Measurements from ENCODE around the gene OR2F2. TPM values are rescaled to one million over a fixed set of nuclear protein-coding genes. Genes with fewer than 3 reads are reported as not detected.

Gene OR2F2
- total and polyA plus RNA-seq, 2 experiments from 2014 or later: not detected

GRCh38 chr7:143902332-143902899 is 32.6 kb upstream of the OR2F2 start:
- H3K9me3 ChIP-seq (ENCODE audit: low read depth): no peaks in the 10 kb centered on the region
- peak overlapping the region; percentile 95 for H2AFZ ChIP-seq
- in situ Hi-C loops (cut with MboI): no loop called here
- H3K4me2 ChIP-seq (ENCODE audit: unreplicated experiment): no peak overlapping the region
- H4K20me1 ChIP-seq (ENCODE audit: insufficient read depth): no peaks in the 10 kb centered on the region
- H3K9me2 ChIP-seq (ENCODE audit: insufficient read depth): no peaks in the 10 kb centered on the region; the same call in 1 of the 2 replicates
- peak overlapping the region; percentile 96 for H3K9ac ChIP-seq
- H3K27ac ChIP-seq: peak overlapping the region; percentile 97
- peak overlapping the region; percentile 98 for H3K4me3 ChIP-seq
- H3F3A ChIP-seq (ENCODE audit: insufficient read depth): peaks cover 13% of the 10 kb centered on the region
- 66 to 68% methylated on average over 14 of the region's 14 CpGs for WGBS, 2 experiments (ENCODE audit: low coverage in 1 of 2, low lambda C conversion rate in 2 of 2, missing lambda C conversion rate in 2 of 2)
- peaks cover 22% of the 10 kb centered on the region for H3K4me1 ChIP-seq (ENCODE audit: insufficient read depth)
- H3K27me3 ChIP-seq (replicated peaks; ENCODE audit: insufficient read depth): no peaks in the 10 kb centered on the region
- H3K79me2 ChIP-seq (ENCODE audit: insufficient read depth): peaks cover 40% of the 10 kb centered on the region
- DNase-seq: no peak
- H3K36me3 ChIP-seq (ENCODE audit: low read depth): no peaks in the 10 kb centered on the region
- TF ChIP-seq EZH2 (IDR thresholded peaks at IDR 0.05; ENCODE audit: insufficient read depth, poor library complexity, severe bottlenecking) (no peak), EZH2phosphoT487 (IDR thresholded peaks at IDR 0.05; ENCODE audit: insufficient read depth, low read depth) (no peak)

- Histone ChIP-seq H3K9me3 (ENCODE audit: low read depth) (no peaks in the 10 kb centered on the region), H3K36me3 (ENCODE audit: low read depth) (no peaks in the 10 kb centered on the region), H2AFZ (peak overlapping the region; percentile 56), H4K20me1 (ENCODE audit: insufficient read depth) (no peaks in the 10 kb centered on the region), H3K4me1 (ENCODE audit: insufficient read depth) (peaks cover 20% of the 10 kb centered on the region), H3K9me2 (ENCODE audit: insufficient read depth) (no peaks in the 10 kb centered on the region), H3K4me3 (no peak overlapping the region), H3K9ac (no peak overlapping the region), H3K27me3 (replicated peaks; ENCODE audit: insufficient read depth) (no peaks in the 10 kb centered on the region), H3K27ac (no peak overlapping the region), H3F3A (ENCODE audit: insufficient read depth) (peaks cover 15% of the 10 kb centered on the region), H3K79me2 (ENCODE audit: insufficient read depth) (peaks cover 10% of the 10 kb centered on the region), H3K4me2 (ENCODE audit: unreplicated experiment) (no peak overlapping the region)
- no peak for TF ChIP-seq EZH2 (IDR thresholded peaks at IDR 0.05; ENCODE audit: insufficient read depth, poor library complexity, severe bottlenecking)
- TF ChIP-seq EZH2phosphoT487 (IDR thresholded peaks at IDR 0.05; ENCODE audit: insufficient read depth, low read depth): no peak
- in situ Hi-C loops (cut with MboI): no loop called here
- DNase-seq: no peak
- WGBS, 2 experiments (ENCODE audit: low coverage in 1 of 2, low lambda C conversion rate in 2 of 2, missing lambda C conversion rate in 2 of 2): 40 to 44% methylated on average over 1 of the region's 1 CpG
Measured at GRCh38 chr7:143905509-143905908, 29.5 kb upstream of the OR2F2 start.

- H3K4me3 ChIP-seq: no peak overlapping the region
- H3K79me2 ChIP-seq (ENCODE audit: insufficient read depth): peaks cover 3% of the 10 kb centered on the region
- peaks cover 23% of the 10 kb centered on the region for H3K4me1 ChIP-seq (ENCODE audit: insufficient read depth)
- H3K9me2 ChIP-seq (ENCODE audit: insufficient read depth): no peaks in the 10 kb centered on the region
- H3K9ac ChIP-seq: no peak overlapping the region
- H3K36me3 ChIP-seq (ENCODE audit: low read depth): no peaks in the 10 kb centered on the region
- in situ Hi-C loops (cut with MboI): no loop called here
- H3K9me3 ChIP-seq (ENCODE audit: low read depth): no peaks in the 10 kb centered on the region
- TF ChIP-seq EZH2 (IDR thresholded peaks at IDR 0.05; ENCODE audit: insufficient read depth, poor library complexity, severe bottlenecking): no peak
- no peak for TF ChIP-seq EZH2phosphoT487 (IDR thresholded peaks at IDR 0.05; ENCODE audit: insufficient read depth, low read depth)
- H3K27me3 ChIP-seq (replicated peaks; ENCODE audit: insufficient read depth): no peaks in the 10 kb centered on the region
- peaks cover 15% of the 10 kb centered on the region for H3F3A ChIP-seq (ENCODE audit: insufficient read depth)
- H3K27ac ChIP-seq: no peak overlapping the region
- no peaks in the 10 kb centered on the region for H4K20me1 ChIP-seq (ENCODE audit: insufficient read depth)
- H2AFZ ChIP-seq: no peak overlapping the region
- 84 to 85% methylated on average over 9 of the region's 9 CpGs for WGBS, 2 experiments (ENCODE audit: low coverage in 1 of 2, low lambda C conversion rate in 2 of 2, missing lambda C conversion rate in 2 of 2)
- no peak for DNase-seq
- H3K4me2 ChIP-seq (ENCODE audit: unreplicated experiment): no peak overlapping the region
Measured at GRCh38 chr7:143906151-143906550, 28.9 kb upstream of the OR2F2 start.

GRCh38 chr7:143906895-143907294 is 28.1 kb upstream of the OR2F2 start:
- Histone ChIP-seq H3K4me2 (ENCODE audit: unreplicated experiment) (no peak overlapping the region), H3K79me2 (ENCODE audit: insufficient read depth) (no peaks in the 10 kb centered on the region), H4K20me1 (ENCODE audit: insufficient read depth) (no peaks in the 10 kb centered on the region), H3K36me3 (ENCODE audit: low read depth) (no peaks in the 10 kb centered on the region), H3K4me3 (no peak overlapping the region), H3K4me1 (ENCODE audit: insufficient read depth) (peaks cover 25% of the 10 kb centered on the region), H2AFZ (no peak overlapping the region), H3K27me3 (replicated peaks; ENCODE audit: insufficient read depth) (no peaks in the 10 kb centered on the region), H3K9ac (no peak overlapping the region), H3K9me3 (ENCODE audit: low read depth) (no peaks in the 10 kb centered on the region), H3F3A (ENCODE audit: insufficient read depth) (peaks cover 15% of the 10 kb centered on the region), H3K27ac (no peak overlapping the region), H3K9me2 (ENCODE audit: insufficient read depth) (no peaks in the 10 kb centered on the region)
- no peak for DNase-seq
- 95 to 100% methylated on average over 5 of the region's 5 CpGs for WGBS, 2 experiments (ENCODE audit: low coverage in 1 of 2, low lambda C conversion rate in 2 of 2, missing lambda C conversion rate in 2 of 2)
- TF ChIP-seq EZH2 (IDR thresholded peaks at IDR 0.05; ENCODE audit: insufficient read depth, poor library complexity, severe bottlenecking) (no peak), EZH2phosphoT487 (IDR thresholded peaks at IDR 0.05; ENCODE audit: insufficient read depth, low read depth) (no peak)
- in situ Hi-C loops (cut with MboI): no loop called here
